Endothelial cell of umbilical vein (primary cell): ENCODE results near the gene STAT5B.

ENCODE experiments used
- EZH2 ChIP-seq: IDR thresholded peaks from 2 replicates; pipeline ENCODE4 v1.6.1; 2012; ENCODE audit warnings: borderline replicate concordance, low read depth, mild to moderate bottlenecking, moderate library complexity, low read length, inconsistent platforms; ENCODE audit not compliant: severe bottlenecking
- FOS ChIP-seq: IDR thresholded peaks from 2 replicates; pipeline ENCODE4 v1.6.1; 2011; ENCODE audit warnings: mild to moderate bottlenecking, low read length, moderate library complexity, borderline replicate concordance; ENCODE audit not compliant: insufficient read depth
- MAX ChIP-seq: IDR thresholded peaks from 2 replicates; pipeline ENCODE4 v1.6.1; 2011; ENCODE audit not compliant: insufficient read depth, insufficient read length
- MYC ChIP-seq: IDR thresholded peaks from one replicate; pipeline ENCODE4 v1.6.1; 2011; ENCODE audit warnings: mild to moderate bottlenecking, low read depth, low read length
- POLR2A ChIP-seq: IDR thresholded peaks from 2 replicates; pipeline ENCODE4 v1.6.1; 2012; ENCODE audit warnings: low read depth, mild to moderate bottlenecking, control low read depth, low read length
- POLR2AphosphoS5 ChIP-seq: IDR thresholded peaks from 2 replicates; pipeline ENCODE4 v1.6.1; 2012; ENCODE audit warnings: low read depth, mild to moderate bottlenecking, control low read depth, low read length, moderate library complexity; ENCODE audit not compliant: insufficient read depth
- TF ChIP-seq, protein P1 (sequence below), 2 donors: IDR thresholded peaks; 1 replicate in 1 of 2; 2 replicates in 1 of 2; pipeline ENCODE4 v1.5.1; 2011; ENCODE audit warnings: low read length in 2 of 2, mild to moderate bottlenecking in 2 of 2, moderate library complexity in 2 of 2, control low read depth in 1 of 2, inconsistent platforms in 1 of 2, low read depth in 1 of 2; ENCODE audit not compliant: insufficient read depth in 1 of 2; ENCODE audit errors: extremely low read depth in 1 of 2

GRCh38 chr17:42233156-42233555 is 43.0 kb downstream of the STAT5B start:
- TF ChIP-seq, protein P1, sequence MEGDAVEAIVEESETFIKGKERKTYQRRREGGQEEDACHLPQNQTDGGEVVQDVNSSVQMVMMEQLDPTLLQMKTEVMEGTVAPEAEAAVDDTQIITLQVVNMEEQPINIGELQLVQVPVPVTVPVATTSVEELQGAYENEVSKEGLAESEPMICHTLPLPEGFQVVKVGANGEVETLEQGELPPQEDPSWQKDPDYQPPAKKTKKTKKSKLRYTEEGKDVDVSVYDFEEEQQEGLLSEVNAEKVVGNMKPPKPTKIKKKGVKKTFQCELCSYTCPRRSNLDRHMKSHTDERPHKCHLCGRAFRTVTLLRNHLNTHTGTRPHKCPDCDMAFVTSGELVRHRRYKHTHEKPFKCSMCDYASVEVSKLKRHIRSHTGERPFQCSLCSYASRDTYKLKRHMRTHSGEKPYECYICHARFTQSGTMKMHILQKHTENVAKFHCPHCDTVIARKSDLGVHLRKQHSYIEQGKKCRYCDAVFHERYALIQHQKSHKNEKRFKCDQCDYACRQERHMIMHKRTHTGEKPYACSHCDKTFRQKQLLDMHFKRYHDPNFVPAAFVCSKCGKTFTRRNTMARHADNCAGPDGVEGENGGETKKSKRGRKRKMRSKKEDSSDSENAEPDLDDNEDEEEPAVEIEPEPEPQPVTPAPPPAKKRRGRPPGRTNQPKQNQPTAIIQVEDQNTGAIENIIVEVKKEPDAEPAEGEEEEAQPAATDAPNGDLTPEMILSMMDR (IDR thresholded peaks at IDR 0.05; ENCODE audit: extremely low read depth in 1 of 2, insufficient read depth in 1 of 2, low read depth in 1 of 2, low read length in 2 of 2) = no peak
- TF ChIP-seq MAX (no peak), POLR2A (no peak), EZH2 (no peak), MYC (no peak), POLR2AphosphoS5 (no peak), FOS (no peak)
